HepG2 (cell line): ENCODE measurements around the gene KLHL12. TPM values are rescaled to one million over a fixed set of nuclear protein-coding genes. Genes with fewer than 3 reads are reported as not detected.

Experiments used
- AGO2 ChIP-seq: fragments of 200-400 bp; formaldehyde crosslinking; optimal IDR thresholded peaks from 2 replicates; pipeline ENCODE3; 2017; ENCODE audit warnings: mild to moderate bottlenecking, low read depth, low read length, moderate library complexity
- BRCA1 ChIP-seq: sonication (generic); formaldehyde crosslinking; IDR thresholded peaks from 2 replicates; pipeline ENCODE4 v1.4.0; 2020; ENCODE audit warnings: missing genetic modification reagents
- CBX1 ChIP-seq: IDR thresholded peaks from one replicate; pipeline ENCODE4 v1.6.1; 2016; ENCODE audit warnings: antibody characterized with exemption, low read depth
- GATAD2A ChIP-seq: IDR thresholded peaks from 2 replicates; pipeline ENCODE4 v1.6.1; 2016
- HCFC1 ChIP-seq: fragments of 150-350 bp; IDR thresholded peaks from 2 replicates; pipeline ENCODE4 v1.6.1; 2014; ENCODE audit warnings: low read depth, low read length
- KDM3A ChIP-seq: IDR thresholded peaks from 2 replicates; pipeline ENCODE4 v1.6.1; 2018; ENCODE audit warnings: low read depth, missing compliant biosample characterization
- KDM5A ChIP-seq: fragments of 200-600 bp; sonication (generic); IDR thresholded peaks from 2 replicates; pipeline ENCODE4 v1.7.0; 2018; ENCODE audit warnings: antibody characterized with exemption, mild to moderate bottlenecking, low read length, borderline replicate concordance
- MYC ChIP-seq: sonication (generic); formaldehyde crosslinking; IDR thresholded peaks from 2 replicates; pipeline ENCODE4 v1.9.0; 2021; ENCODE audit warnings: missing genetic modification reagents, borderline replicate concordance
- MZF1 ChIP-seq: sonication (generic); formaldehyde crosslinking; IDR thresholded peaks from 2 replicates; pipeline ENCODE4 v1.8.1; 2023; ENCODE audit warnings: mild to moderate bottlenecking, missing genetic modification reagents, borderline replicate concordance
- POGZ ChIP-seq: sonication (generic); formaldehyde crosslinking; IDR thresholded peaks from 2 replicates; pipeline ENCODE4 v1.4.0; 2020; ENCODE audit warnings: mild to moderate bottlenecking, missing genetic modification reagents
- RXRB ChIP-seq: IDR thresholded peaks from 2 replicates; pipeline ENCODE4 v1.6.1; 2016; ENCODE audit warnings: borderline replicate concordance, missing genetic modification reagents, missing compliant biosample characterization
- SALL2 ChIP-seq: sonication (generic); formaldehyde crosslinking; IDR thresholded peaks from 2 replicates; pipeline ENCODE4 v1.8.1; 2023; ENCODE audit warnings: mild to moderate bottlenecking, missing genetic modification reagents, inconsistent platforms
- TEAD2 ChIP-seq: sonication (generic); formaldehyde crosslinking; IDR thresholded peaks from 2 replicates; pipeline ENCODE4 v1.9.0; 2021; ENCODE audit warnings: missing genetic modification reagents
- YEATS2 ChIP-seq: sonication (generic); formaldehyde crosslinking; IDR thresholded peaks from 2 replicates; pipeline ENCODE4 v1.4.0; 2020; ENCODE audit warnings: missing genetic modification reagents, borderline replicate concordance
- ZKSCAN8 ChIP-seq: IDR thresholded peaks from 2 replicates; pipeline ENCODE4 v1.6.1; 2016; ENCODE audit warnings: borderline replicate concordance, missing genetic modification reagents, missing compliant biosample characterization
- ZNF430 ChIP-seq: sonication (generic); formaldehyde crosslinking; IDR thresholded peaks from 2 replicates; pipeline ENCODE4 v1.9.0; 2021; ENCODE audit warnings: mild to moderate bottlenecking, missing genetic modification reagents
- polyA plus RNA-seq, 8 experiments: library from polyadenylated mRNA; depleted of rRNA in 3 of 8; stranded (reverse) in 7 of 8; unstranded in 1 of 8; fragments of >200 nt; fragmentation: Illumina TruSeq in 4 of 8; extraction: Trizol in 4 of 8; gene quantifications; 2 replicates each; pipeline versions ENCODE4 v1.2.1 to v1.2.3, GENCODE V29; 2011 to 2016; ENCODE audit warnings: low read depth in 4 of 8, missing spikeins in 1 of 8, mixed read lengths in 1 of 8; ENCODE audit not compliant: insufficient read depth in 1 of 8
- total RNA-seq, 5 experiments: library from RNA; depleted of rRNA; stranded (reverse); fragments of >200 nt; fragmentation: Illumina TruSeq; extraction: Trizol; gene quantifications; 2 replicates each; pipeline ENCODE4 v1.2.3, GENCODE V29; 2016; ENCODE audit warnings: low read depth in 1 of 5
- TF ChIP-seq, protein P1 (sequence below): sonication (generic); formaldehyde crosslinking; IDR thresholded peaks from 2 replicates; pipeline ENCODE4 v1.5.0; 2020; ENCODE audit warnings: mild to moderate bottlenecking, missing genetic modification reagents
- TF ChIP-seq, protein P2 (sequence below): IDR thresholded peaks from 2 replicates; pipeline ENCODE4 v1.6.1; 2016; ENCODE audit warnings: missing genetic modification reagents, missing compliant biosample characterization
- TF ChIP-seq, protein P3 (sequence below): sonication (generic); formaldehyde crosslinking; IDR thresholded peaks from 2 replicates; pipeline ENCODE4 v1.4.0; 2020; ENCODE audit warnings: mild to moderate bottlenecking, missing genetic modification reagents
- TF ChIP-seq, protein P4 (sequence below): sonication (generic); formaldehyde crosslinking; IDR thresholded peaks from 2 replicates; pipeline ENCODE4 v1.4.0; 2020; ENCODE audit warnings: missing genetic modification reagents
- TF ChIP-seq, protein P5 (sequence below): sonication (generic); formaldehyde crosslinking; IDR thresholded peaks from 2 replicates; pipeline ENCODE4 v1.4.0; 2020; ENCODE audit warnings: mild to moderate bottlenecking, missing genetic modification reagents

KLHL12 gene
- total and polyA plus RNA-seq, 2 of the 13 experiments (the other 11 are each of a cell fraction or from before 2014, with no cell fraction given) = 19.2 to 25.2 TPM

DNA sequence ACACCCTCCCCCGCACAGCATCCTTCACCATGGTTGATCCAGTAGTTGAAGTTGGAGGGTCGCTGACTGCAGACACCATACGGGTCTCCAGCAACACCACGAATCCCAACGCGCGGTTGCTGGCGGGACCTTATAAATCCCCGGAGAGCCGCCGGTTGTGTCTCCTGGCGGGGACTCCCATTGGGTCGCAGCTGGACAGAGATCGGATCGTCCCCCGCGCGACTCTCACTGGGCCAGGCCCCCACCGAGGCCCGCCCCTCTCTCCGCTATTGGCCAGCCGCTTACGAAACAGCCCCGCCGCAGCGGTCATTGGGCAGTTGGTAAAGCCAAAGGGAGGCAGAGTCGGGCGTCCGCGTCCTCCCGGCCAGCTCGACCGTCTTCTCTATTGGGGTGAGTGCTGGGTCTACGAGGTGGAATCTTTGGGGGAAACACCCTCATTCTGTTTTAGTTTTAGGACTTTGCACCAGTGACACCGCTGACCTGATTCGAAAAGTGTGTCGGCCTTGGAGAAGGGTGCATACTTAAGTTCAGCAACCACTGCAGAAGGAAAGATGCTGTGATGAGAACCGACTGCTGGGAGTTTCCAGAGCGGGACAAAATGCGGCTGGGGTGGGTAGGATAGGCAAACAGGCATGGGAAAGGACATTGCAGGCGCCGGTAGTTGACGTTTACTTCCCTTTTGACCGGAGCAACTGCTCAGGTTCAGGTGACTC, 65.5 kb downstream of the KLHL12 start (continued):
- no peak for TF ChIP-seq YEATS2
- peak; percentile 74 for TF ChIP-seq POGZ (CRISPR knock-in tag)
- TF ChIP-seq TEAD2 = no peak
- no peak for TF ChIP-seq CBX1
- TF ChIP-seq, protein P1, sequence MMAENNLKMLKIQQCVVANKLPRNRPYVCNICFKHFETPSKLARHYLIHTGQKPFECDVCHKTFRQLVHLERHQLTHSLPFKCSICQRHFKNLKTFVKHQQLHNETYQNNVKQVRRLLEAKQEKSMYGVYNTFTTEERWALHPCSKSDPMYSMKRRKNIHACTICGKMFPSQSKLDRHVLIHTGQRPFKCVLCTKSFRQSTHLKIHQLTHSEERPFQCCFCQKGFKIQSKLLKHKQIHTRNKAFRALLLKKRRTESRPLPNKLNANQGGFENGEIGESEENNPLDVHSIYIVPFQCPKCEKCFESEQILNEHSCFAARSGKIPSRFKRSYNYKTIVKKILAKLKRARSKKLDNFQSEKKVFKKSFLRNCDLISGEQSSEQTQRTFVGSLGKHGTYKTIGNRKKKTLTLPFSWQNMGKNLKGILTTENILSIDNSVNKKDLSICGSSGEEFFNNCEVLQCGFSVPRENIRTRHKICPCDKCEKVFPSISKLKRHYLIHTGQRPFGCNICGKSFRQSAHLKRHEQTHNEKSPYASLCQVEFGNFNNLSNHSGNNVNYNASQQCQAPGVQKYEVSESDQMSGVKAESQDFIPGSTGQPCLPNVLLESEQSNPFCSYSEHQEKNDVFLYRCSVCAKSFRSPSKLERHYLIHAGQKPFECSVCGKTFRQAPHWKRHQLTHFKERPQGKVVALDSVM (CRISPR knock-in tag) = peak; percentile 75
- TF ChIP-seq MZF1 (CRISPR knock-in tag) = no peak
- TF ChIP-seq MYC (CRISPR knock-in tag) = 0 out of 2 replicates have a peak, but pooled peaks have one; percentile 4
- no peak; the same call in 1 of the 2 replicates for TF ChIP-seq KDM5A
- no peak for TF ChIP-seq ZKSCAN8 (CRISPR knock-in tag)
- TF ChIP-seq, protein P2, sequence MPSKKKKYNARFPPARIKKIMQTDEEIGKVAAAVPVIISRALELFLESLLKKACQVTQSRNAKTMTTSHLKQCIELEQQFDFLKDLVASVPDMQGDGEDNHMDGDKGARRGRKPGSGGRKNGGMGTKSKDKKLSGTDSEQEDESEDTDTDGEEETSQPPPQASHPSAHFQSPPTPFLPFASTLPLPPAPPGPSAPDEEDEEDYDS (CRISPR knock-in tag) = peak; percentile 91
- TF ChIP-seq, protein P3, sequence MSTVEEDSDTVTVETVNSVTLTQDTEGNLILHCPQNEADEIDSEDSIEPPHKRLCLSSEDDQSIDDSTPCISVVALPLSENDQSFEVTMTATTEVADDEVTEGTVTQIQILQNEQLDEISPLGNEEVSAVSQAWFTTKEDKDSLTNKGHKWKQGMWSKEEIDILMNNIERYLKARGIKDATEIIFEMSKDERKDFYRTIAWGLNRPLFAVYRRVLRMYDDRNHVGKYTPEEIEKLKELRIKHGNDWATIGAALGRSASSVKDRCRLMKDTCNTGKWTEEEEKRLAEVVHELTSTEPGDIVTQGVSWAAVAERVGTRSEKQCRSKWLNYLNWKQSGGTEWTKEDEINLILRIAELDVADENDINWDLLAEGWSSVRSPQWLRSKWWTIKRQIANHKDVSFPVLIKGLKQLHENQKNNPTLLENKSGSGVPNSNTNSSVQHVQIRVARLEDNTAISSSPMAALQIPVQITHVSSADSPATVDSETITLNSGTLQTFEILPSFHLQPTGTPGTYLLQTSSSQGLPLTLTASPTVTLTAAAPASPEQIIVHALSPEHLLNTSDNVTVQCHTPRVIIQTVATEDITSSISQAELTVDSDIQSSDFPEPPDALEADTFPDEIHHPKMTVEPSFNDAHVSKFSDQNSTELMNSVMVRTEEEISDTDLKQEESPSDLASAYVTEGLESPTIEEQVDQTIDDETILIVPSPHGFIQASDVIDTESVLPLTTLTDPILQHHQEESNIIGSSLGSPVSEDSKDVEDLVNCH = no peak
- TF ChIP-seq, protein P4, sequence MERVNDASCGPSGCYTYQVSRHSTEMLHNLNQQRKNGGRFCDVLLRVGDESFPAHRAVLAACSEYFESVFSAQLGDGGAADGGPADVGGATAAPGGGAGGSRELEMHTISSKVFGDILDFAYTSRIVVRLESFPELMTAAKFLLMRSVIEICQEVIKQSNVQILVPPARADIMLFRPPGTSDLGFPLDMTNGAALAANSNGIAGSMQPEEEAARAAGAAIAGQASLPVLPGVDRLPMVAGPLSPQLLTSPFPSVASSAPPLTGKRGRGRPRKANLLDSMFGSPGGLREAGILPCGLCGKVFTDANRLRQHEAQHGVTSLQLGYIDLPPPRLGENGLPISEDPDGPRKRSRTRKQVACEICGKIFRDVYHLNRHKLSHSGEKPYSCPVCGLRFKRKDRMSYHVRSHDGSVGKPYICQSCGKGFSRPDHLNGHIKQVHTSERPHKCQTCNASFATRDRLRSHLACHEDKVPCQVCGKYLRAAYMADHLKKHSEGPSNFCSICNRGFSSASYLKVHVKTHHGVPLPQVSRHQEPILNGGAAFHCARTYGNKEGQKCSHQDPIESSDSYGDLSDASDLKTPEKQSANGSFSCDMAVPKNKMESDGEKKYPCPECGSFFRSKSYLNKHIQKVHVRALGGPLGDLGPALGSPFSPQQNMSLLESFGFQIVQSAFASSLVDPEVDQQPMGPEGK (CRISPR knock-in tag) = no peak; the same call in 1 of the 2 replicates
- TF ChIP-seq BRCA1 (CRISPR knock-in tag) = no peak
- peak; percentile 28; the same call in 1 of the 2 replicates for TF ChIP-seq RXRB (CRISPR knock-in tag)
- no peak for TF ChIP-seq HCFC1
- no peak for TF ChIP-seq KDM3A (CRISPR knock-in tag)
- TF ChIP-seq SALL2 (CRISPR knock-in tag) = no peak
- peak; percentile 37; the same call in 1 of the 2 replicates for TF ChIP-seq GATAD2A (CRISPR knock-in tag)
- TF ChIP-seq, protein P5, sequence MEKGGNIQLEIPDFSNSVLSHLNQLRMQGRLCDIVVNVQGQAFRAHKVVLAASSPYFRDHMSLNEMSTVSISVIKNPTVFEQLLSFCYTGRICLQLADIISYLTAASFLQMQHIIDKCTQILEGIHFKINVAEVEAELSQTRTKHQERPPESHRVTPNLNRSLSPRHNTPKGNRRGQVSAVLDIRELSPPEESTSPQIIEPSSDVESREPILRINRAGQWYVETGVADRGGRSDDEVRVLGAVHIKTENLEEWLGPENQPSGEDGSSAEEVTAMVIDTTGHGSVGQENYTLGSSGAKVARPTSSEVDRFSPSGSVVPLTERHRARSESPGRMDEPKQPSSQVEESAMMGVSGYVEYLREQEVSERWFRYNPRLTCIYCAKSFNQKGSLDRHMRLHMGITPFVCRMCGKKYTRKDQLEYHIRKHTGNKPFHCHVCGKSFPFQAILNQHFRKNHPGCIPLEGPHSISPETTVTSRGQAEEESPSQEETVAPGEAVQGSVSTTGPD (CRISPR knock-in tag) = no peak
- no peak for TF ChIP-seq ZNF430 (CRISPR knock-in tag)
- no peak for TF ChIP-seq AGO2
